ENCODE data around the gene PRSS1.
"Not testable (repeated sequence)": the region's sequence is repeated elsewhere in the genome, so short reads cannot be mapped to it uniquely, and the experiment has no call there.

Gene PRSS1

DNA sequence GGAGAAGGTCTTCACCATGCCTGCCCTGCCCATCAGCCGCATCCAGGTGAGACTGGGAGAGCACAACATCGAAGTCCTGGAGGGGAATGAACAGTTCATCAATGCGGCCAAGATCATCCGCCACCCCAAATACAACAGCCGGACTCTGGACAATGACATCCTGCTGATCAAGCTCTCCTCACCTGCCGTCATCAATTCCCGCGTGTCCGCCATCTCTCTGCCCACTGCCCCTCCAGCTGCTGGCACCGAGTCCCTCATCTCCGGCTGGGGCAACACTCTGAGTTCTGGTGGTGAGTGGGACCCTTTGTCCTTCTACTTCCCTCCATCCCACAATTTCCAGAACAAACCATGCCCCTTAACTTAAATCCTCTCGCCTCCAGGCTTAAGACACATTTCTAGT, 24.0 kb downstream of the PRSS1 start:
- DNase-seq (ENCODE audit: low read depth, low spot score), result no peak

DNA sequence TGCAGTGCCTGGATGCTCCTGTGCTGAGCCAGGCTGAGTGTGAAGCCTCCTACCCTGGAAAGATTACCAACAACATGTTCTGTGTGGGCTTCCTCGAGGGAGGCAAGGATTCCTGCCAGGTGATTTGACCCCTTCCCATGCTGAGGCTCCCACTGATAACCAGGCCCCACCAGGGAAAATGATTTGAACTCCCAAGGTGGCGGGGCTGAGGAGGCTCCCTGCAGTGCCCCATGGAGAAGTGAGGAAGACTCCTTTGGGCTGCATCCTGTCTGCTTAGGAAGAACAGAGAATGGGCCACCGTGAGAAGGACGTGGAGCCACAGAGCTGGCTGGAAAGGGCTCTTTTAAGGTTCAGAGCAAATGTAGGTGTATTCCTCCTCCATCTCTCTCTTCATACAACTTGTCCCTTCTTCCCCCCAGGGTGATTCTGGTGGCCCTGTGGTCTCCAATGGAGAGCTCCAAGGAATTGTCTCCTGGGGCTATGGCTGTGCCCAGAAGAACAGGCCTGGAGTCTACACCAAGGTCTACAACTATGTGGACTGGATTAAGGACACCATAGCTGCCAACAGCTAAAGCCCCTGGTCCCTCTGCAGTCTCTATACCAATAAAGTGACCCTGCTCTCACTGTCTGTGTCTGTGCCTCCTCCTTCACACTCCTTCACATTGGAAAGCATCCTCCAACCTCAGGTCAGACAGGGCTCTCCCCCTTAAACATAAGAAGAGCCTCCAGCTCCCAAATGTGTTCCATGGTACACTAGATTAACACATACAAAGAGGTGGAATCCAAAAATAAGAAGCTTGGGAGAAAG, 24.9 kb downstream of the PRSS1 start:
- DNase-seq (ENCODE audit: low read depth, low spot score), result no peak

DNA sequence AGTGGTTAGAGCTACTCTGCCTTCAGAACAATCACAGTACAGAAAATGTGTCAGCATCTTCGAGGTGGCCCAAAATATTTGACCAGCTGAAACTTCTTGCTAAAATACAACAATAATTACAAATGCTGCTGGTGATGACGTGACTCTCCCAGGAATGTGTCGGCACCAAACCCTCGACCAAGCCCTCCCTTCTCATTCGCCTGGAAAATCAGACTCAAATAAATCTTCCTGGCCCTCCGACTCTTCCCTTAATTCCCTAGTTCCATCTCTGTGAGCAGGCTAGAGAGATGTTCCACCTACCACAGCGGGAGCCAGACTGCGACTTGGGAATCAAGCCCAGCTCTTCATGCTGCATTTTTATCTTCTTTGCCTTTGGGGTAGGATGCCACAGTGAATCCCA, 25.6 kb downstream of the PRSS1 start:
- DNase-seq (ENCODE audit: low read depth, low spot score), result no peak

DNA sequence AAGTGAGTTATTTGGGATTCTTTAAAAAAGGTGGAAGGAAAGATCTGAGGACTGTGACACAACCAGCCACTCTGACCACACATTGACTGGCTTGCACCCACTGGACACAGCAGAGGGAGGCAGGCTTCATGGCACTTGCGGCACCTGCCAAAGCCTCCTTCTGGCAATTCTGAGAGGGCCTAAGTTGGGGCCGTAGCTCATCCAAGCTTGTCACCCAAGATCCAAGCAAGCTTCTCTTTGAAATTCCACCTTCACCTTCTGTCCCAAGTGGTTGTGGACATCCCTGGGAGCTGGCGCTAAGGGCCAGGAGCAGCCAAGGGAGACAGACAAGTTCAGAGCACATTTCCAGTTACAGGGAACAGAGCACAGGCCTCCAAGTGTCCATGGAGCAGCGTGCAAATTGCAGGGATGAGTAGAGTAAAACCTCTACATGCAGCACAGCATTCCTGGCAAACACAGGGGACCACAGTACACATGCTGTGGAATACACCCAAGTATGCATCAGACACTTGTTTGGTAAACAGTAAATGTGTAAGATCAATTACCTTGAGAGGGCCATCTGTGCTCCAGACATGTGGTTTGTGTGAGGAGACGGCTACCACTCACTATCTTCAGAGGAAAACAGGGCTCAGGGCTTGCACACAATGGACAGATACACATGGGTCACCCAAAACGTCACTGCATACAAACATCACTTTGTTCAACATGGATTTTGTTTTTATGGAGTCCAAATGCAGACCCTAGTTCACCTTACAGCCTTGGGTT, 26.3 kb downstream of the PRSS1 start:
- DNase-seq (ENCODE audit: low read depth, low spot score), result not testable (repeated sequence)

DNA sequence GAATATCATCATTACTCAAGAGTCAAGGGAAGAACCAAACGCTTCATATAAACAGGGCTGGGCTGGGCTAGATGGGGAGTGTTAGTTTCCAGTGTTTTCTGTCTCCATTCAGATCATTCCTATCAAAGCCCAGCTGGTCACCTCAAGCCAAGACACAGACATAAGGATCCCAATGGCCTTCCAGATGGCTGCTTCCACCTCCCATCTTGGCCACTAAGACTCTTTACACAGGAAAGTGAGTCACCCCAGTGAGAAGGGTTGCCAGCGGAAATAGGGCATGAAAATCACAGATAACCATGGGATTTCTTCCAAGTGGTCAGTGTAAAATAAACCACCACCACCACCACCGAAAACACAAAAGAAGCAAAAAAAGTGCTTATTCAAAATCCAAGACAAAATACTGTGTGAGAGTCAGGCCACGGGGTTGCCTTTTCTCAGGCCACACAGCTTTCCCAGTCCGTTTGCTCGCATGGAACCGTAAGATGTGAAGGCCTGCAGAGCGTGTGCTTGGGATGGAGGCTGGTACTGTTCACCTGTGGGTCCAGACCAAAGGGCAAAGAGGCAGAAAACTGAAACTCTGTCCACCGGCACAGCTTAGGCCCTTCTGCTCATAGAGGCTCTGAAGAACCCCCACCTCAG, 27.1 kb downstream of the PRSS1 start:
- DNase-seq (ENCODE audit: low read depth, low spot score), result no peak

DNA sequence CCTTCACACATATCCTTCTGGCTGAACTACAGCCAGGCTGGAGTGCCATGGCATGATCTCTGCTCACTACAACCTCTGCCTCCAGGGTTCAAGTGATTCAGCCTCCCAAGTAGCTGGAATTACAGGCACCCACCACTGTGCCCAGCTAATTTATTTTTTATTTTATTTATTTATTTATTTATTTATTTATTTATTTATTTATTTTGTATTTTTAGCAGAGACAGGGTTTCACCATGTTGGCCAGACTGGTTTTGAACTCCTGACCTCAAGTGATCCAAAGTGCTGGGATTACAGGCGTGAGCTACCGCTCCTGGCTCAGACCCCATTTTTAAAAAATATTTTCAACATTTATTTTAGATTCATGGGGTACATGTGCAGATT, 27.6 kb downstream of the PRSS1 start:
- not testable (repeated sequence) for DNase-seq (ENCODE audit: low read depth, low spot score)

DNA sequence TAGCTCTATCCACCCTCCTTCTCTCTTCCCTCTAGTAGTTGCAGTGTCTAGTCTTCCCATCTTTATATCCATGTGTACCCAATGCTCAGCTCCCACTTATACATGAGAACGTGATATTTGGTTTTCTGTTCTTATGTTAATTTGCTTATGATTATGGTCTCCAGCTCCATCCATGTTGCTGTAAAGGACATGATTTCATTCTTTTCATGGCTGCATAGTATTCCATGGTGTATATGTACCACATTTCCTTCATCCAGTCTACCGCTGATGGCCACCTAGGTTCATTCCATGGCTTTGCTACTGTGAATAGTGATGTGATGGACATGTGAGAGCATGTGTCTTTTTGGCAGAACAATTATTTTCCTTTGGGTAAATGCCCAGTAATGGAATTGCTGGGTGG, 28.0 kb downstream of the PRSS1 start:
- no peak for DNase-seq (ENCODE audit: low read depth, low spot score)

DNA sequence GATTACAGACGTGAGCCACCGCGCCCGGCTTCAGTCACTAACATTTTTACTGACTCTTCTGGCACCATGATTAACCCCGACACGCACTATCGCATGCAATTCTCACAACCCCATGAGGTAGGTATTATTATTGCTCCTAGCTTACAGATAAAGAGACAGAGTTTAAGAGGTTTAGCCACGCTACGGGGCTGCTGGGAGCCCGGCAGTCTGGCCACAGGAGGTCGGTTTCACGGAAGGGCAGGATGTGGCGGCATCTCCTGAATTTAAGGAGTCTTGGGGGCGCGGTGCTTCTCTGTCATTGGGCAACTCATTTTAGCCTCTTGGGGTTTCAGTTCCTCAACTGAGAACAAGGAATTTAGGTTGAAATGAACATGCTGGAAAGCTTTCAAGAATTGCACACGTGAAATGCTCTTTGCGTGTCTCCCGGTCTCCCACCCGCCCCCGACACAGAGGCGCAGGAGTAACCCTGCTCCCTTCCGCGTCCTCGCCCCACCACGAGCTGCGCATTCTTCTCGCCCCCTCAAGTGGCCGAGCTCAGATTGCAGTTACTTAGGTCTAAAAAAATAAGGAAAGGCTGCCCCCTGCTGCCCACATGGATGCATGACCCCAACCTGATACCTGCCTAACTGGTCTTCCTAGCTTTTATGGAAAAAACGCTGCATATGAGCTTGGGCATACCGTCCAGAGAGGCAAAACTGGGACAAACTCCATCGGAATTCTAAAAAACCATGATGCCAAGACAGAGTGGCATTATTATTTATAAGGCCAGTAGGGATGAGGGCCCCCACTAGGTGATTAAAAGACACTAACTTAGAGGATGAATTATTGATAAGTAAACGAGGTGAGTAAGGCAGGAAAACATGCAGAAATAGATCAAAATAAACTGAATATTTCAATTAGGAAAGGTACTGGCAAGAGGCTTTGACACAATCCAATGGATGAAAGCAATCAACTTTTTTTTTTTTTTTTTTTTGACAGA, 33.9 kb downstream of the PRSS1 start:
- peak; percentile 95 for DNase-seq (ENCODE audit: low read depth, low spot score)

DNA sequence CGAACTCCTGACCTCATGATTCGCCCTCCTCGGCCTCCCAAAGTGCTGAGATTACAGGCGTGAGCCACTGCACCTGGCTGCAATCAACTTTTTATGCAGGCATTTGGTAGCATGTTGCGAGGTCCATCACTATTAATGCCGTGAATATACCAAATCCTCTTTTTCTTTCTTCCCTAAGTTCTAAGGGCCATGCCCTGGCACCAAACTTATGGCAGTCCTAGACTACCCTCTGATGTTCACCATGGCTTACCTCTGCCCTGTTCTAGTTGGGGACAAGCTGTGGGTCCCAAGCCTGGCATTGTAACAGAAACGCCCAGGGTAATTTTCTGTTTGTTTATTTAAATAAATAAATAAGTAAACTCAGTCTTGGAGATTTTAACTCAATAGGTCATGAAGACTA, 34.8 kb downstream of the PRSS1 start:
- DNase-seq (ENCODE audit: low read depth, low spot score), result no peak

DNA sequence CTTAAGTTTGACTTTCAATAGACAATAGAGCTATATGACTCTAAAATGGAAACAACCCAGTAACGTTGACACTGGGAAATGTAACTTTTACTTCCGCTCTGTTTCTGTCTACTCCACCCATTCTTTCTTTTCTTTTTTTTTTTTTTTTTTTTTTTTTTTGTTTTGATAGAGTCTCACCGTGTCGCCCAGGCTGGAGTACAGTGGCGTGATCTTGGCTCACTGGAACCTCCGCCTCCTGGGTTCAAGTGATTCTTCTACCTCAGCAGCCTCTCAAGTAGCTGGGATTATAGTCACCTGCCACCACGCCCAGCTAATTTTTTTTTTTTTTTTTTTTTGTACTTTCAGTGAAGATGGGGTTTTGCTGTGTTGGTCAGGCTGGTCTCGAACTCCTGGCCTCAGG, 35.4 kb downstream of the PRSS1 start:
- DNase-seq (ENCODE audit: low read depth, low spot score), result no peak

DNA sequence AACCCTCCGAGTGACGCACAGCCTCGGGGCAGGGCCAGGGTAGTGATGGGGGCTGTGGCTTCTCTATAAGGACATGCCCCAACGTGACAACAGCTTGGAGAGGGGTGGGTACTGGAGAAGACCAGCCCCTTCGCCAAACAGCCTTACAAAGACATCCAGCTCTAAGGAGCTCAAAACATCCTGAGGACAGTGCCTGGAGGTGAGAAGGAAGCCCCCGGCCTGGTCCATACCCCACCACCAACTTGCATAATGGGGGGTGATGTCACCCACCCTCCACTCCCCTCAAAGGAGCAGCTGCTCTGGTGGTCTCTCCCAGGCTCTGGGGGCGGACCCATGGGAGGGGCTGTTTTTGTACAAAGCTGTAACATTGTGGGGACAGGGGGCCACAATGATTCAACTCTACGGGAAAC, 36.6 kb downstream of the PRSS1 start:
- DNase-seq (ENCODE audit: low read depth, low spot score), result no peak

DNA sequence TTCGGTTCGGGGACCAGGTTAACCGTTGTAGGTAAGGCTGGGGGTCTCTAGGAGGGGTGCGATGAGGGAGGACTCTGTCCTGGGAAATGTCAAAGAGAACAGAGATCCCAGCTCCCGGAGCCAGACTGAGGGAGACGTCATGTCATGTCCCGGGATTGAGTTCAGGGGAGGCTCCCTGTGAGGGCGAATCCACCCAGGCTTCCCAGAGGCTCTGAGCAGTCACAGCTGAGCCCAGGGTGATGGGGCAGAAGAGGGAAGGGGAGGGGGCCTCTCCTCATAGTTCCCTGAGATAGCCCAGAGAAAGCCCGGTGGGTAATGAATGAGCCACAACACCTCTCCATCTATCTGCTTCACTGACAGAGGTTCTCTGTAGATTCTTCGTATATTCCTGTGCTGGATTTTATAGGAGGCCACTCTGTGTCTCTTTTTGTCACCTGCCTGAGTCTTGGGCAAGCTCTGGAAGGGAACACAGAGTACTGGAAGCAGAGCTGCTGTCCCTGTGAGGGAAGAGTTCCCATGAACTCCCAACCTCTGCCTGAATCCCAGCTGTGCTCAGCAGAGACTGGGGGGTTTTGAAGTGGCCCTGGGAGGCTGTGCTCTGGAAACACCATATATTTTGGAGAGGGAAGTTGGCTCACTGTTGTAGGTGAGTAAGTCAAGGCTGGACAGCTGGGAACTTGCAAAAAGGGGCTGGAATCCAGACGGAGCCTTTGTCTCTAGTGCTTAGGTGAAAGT, 37.9 kb downstream of the PRSS1 start:
- DNase-seq (ENCODE audit: low read depth, low spot score), result no peak

DNA sequence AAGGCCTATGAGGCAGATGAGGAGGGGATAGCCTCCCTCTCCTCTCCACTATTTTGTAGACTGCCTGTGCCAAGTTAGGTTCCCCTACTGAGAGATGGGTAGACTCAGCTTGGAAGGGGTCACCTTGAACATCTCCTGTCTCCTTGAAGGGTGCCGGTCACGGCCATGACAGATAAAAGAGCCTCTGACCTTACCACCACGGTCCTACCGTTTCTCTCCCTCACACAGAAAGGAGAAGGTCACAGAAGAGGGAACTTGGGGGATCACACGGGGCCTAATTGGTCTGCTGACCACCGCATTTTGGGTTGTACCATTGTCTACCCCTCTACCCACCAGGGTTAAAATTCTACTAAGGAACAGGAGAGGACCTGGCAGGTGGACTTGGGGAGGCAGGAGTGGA, 38.5 kb downstream of the PRSS1 start:
- DNase-seq (ENCODE audit: low read depth, low spot score), result no peak

DNA sequence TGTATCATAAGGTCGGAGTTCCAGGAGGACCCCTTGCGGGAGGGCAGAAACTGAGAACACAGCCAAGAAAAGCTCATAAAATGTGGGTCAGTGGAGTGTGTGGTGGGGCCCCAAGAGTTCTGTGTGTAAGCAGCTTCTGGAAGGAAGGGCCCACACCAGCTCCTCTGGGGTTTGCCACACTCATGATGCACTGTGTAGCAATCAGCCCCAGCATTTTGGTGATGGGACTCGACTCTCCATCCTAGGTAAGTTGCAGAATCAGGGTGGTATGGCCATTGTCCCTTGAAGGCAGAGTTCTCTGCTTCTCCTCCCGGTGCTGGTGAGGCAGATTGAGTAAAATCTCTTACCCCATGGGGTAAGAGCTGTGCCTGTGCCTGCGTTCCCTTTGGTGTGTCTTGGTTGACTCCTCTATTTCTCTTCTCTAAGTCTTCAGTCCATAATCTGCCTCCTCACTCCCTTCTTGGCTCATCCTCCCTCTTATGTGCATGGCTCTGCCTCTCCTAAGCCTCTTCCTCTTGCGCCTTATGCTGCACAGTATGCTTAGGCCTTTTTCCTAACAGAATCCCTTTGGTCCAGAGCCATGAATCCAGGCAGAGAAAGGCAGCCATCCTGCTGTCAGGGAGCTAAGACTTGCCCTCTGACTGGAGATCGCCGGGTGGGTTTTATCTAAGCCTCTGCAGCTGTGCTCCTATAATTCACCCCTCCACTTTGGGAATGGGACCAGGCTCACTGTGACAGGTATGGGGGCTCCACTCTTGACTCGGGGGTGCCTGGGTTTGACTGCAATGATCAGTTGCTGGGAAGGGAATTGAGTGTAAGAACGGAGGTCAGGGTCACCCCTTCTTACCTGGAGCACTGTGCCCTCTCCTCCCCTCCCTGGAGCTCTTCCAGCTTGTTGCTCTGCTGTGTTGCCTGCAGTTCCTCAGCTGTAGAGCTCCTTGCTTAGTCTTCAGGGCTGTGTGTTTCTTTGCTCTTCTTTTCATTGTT, 39.3 kb downstream of the PRSS1 start:
- DNase-seq (ENCODE audit: low read depth, low spot score), result no peak

DNA sequence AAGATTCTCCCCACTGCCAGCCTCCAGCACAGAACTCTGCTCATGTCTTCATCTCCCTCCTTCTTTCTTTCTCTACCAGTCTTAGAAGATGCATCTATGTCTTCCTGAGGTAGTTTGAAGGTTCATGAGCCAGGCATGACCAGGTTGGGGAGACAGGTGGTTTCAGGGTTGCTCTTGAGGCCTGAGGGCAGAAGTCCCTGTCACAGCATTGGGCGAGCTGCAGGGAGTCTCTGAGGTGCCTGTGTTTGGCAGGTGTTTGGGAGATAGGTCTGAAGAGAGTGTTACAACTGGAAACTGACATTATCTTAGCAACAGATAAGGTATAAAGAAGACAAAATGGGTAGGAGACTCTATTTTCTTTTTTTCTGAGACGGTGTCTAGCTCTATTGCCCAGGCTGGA, 40.2 kb downstream of the PRSS1 start:
- DNase-seq (ENCODE audit: low read depth, low spot score), result no peak

DNA sequence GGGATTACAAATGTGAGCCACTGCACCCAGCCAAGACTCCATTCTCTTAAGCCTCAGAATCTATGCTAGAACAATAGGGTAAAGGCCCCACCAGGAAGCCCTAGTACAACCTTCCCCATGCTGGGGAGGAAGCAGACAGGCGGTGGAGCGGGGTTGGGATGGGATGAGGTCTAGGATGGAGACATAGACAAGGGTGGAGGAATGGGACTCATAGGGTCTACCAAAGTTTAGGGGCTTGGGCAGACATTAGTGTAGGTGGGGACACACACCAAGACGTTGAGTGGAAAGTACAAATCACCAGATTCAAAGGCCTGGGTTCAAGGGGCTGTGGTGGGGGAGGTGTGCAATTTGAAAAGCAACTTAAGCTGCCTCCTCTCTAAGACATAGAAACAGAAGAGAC, 40.8 kb downstream of the PRSS1 start:
- DNase-seq (ENCODE audit: low read depth, low spot score), result no peak

DNA sequence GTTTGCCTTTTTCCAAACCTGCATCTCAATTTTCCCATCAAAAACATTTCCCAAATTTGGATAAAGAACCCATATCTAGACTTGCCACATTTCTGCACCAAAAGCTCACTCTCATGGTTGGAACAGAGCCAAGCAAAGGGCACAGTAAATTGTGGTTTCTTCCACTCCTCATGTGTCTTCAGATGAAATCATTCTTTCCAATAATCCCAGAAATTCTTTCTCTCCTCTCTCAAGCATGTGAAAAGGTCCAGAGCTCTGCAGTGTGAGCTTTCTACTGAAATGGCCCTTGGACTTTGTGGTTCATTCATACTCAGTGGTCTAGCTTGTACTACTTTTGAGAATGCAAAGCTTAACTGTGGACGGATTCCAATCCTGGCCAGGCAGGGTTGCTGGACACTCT, 41.3 kb downstream of the PRSS1 start:
- DNase-seq (ENCODE audit: low read depth, low spot score), result no peak

DNA sequence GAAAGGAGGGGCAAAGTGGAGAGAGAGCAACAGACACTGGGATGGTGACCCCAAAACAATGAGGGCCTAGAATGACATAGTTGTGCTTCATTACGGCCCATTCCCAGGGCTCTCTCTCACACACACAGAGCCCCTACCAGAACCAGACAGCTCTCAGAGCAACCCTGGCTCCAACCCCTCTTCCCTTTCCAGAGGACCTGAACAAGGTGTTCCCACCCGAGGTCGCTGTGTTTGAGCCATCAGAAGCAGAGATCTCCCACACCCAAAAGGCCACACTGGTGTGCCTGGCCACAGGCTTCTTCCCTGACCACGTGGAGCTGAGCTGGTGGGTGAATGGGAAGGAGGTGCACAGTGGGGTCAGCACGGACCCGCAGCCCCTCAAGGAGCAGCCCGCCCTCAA, 42.2 kb downstream of the PRSS1 start:
- no peak for DNase-seq (ENCODE audit: low read depth, low spot score)

DNA sequence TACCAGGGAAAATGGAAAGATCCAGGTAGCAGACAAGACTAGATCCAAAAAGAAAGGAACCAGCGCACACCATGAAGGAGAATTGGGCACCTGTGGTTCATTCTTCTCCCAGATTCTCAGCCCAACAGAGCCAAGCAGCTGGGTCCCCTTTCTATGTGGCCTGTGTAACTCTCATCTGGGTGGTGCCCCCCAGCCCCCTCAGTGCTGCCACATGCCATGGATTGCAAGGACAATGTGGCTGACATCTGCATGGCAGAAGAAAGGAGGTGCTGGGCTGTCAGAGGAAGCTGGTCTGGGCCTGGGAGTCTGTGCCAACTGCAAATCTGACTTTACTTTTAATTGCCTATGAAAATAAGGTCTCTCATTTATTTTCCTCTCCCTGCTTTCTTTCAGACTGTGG, 42.9 kb downstream of the PRSS1 start:
- no peak for DNase-seq (ENCODE audit: low read depth, low spot score)

DNA sequence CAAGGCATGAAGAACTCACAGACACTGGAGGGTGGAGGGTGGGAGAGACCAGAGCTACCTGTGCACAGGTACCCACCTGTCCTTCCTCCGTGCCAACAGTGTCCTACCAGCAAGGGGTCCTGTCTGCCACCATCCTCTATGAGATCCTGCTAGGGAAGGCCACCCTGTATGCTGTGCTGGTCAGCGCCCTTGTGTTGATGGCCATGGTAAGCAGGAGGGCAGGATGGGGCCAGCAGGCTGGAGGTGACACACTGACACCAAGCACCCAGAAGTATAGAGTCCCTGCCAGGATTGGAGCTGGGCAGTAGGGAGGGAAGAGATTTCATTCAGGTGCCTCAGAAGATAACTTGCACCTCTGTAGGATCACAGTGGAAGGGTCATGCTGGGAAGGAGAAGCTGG, 43.3 kb downstream of the PRSS1 start:
- DNase-seq (ENCODE audit: low read depth, low spot score), result no peak

All from ELF-1 (cell line).